ENCODE measurements around the gene EZH1. TPM values are rescaled to one million over a fixed set of nuclear protein-coding genes. Genes with fewer than 3 reads are reported as not detected.
"Not testable (repeated sequence)": the region's sequence is repeated elsewhere in the genome, so short reads cannot be mapped to it uniquely, and the experiment has no call there.

EZH1 gene
- total RNA-seq, 1 experiment from 2014 or later, result 31.7 TPM

DNA sequence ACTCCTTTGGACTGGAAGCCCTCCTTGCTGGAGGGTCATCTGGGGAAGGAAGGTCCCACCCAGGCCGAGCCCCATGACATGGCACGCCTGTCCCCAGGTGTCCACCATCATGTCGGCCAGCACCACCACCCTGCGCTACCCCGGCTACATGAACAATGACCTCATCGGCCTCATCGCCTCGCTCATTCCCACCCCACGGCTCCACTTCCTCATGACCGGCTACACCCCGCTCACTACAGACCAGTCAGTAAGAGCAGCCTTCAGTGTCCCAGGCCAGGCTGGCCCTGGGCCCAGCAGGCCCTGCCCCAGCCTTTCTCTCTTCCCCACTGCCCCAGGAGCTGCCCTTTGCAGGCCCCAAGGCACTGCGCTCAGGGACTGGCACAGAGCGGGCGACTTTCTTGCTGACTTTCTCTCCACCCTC lies 79.2 kb downstream of the EZH1 start:
- Mint-ChIP-seq H3K9me3 (ENCODE audit: unreplicated experiment) (no peaks in the 10 kb centered on the region), H3K36me3 (ENCODE audit: insufficient read depth, unreplicated experiment) (peaks cover 66% of the 10 kb centered on the region), H3K4me3 (ENCODE audit: unreplicated experiment) (no peak overlapping the region), H3K27me3 (ENCODE audit: insufficient read depth, unreplicated experiment) (no peaks in the 10 kb centered on the region), H3K27ac (ENCODE audit: low read depth, unreplicated experiment) (no peak overlapping the region), H3K4me1 (ENCODE audit: insufficient read depth, unreplicated experiment) (peaks cover 30% of the 10 kb centered on the region)
- no TSS peak for BruUV-seq (replicated peaks)
- TF ChIP-seq CTCF (IDR thresholded peaks at IDR 0.05; ENCODE audit: unreplicated experiment), result no peak
- intact Hi-C loops (cut with micrococcal nuclease), result no loop called here
- POLR2A ChIA-PET, result interaction anchor here (3.3 kb wide), 1 partner anchor 79 kb away, joined by 16 read pairs; no protein-coding TSS in a partner anchor
- CTCF ChIA-PET, result no interaction called here
- no peak for DNase-seq (ENCODE audit: unreplicated experiment)

DNA sequence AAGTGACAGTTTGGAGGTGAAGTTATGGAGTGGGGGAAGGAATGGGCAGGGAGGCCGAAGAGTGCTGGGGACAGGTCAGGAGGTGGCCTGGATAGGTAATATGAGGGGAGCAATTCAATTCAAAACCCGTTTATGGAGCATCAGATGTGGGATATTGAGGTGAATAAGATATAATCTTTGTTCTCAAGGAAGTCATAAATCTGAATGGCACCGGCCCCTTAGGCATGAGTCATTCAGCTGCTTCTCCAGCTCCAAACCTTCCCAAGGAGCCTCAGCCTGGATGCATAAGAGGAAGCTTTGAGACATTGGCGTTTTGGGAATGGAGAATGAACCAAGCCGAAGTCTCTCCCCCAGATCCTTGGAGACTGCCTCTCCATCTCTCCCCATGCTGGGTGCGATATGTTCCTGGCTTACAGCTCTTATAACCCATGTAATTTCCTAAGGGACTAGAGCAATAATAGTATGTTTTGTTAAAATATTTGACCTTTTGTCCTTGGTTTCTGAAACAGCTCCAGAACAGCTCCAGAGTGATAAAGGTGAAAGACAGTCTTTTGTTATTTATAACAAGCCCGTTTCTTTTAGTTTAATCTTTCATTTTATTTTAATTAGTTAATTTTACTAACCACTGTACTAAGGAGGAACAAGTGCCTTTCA lies 84.0 kb downstream of the EZH1 start:
- TF ChIP-seq CTCF (IDR thresholded peaks at IDR 0.05; ENCODE audit: unreplicated experiment), result no peak
- POLR2A ChIA-PET, result interaction anchor here (0.6 to 5.4 kb wide), 14 partner anchors 9 to 643 kb away, joined by 3 to 58 read pairs (median 4); partner anchors contain the start of genes BECN1, DNAJC7, PLEKHH3 and PSMC3IP
- no TSS peak for BruUV-seq (replicated peaks)

GRCh38 chr17:42659932-42660274 lies 84.9 kb downstream of the EZH1 start:
- H3K9me3 Mint-ChIP-seq (ENCODE audit: unreplicated experiment); intact Hi-C loops (cut with micrococcal nuclease); DNase-seq (ENCODE audit: unreplicated experiment); H3K27me3 Mint-ChIP-seq (ENCODE audit: insufficient read depth, unreplicated experiment): not testable (repeated sequence)
- Mint-ChIP-seq H3K4me3 (ENCODE audit: unreplicated experiment) (peak overlapping the region; percentile 88), H3K36me3 (ENCODE audit: insufficient read depth, unreplicated experiment) (peaks cover 35% of the 10 kb centered on the region), H3K4me1 (ENCODE audit: insufficient read depth, unreplicated experiment) (peaks cover 16% of the 10 kb centered on the region), H3K27ac (ENCODE audit: low read depth, unreplicated experiment) (peak overlapping the region; percentile 70)
- ChIA-PET POLR2A (interaction anchor here (0.7 to 5.4 kb wide), 9 partner anchors 8 to 51 kb away, joined by 3 to 58 read pairs (median 19); partner anchors contain the start of genes PLEKHH3, RETREG3 and TUBG1), CTCF (interaction anchor here (0.6 to 2.5 kb wide), 3 partner anchors 14 to 82 kb away, joined by 3 to 9 read pairs (median 3); partner anchors contain the start of gene PSMC3IP)
- BruUV-seq (replicated peaks), result TSS peak; percentile 34

More for the DNA sequence above, 84.0 kb downstream of the EZH1 start:
- H3K4me1 Mint-ChIP-seq (ENCODE audit: insufficient read depth, unreplicated experiment), result peaks cover 16% of the 10 kb centered on the region
- peak overlapping the region; percentile 41 for H3K27ac Mint-ChIP-seq (ENCODE audit: low read depth, unreplicated experiment)
- H3K9me3 Mint-ChIP-seq (ENCODE audit: unreplicated experiment), result no peaks in the 10 kb centered on the region
- H3K36me3 Mint-ChIP-seq (ENCODE audit: insufficient read depth, unreplicated experiment), result peaks cover 44% of the 10 kb centered on the region
- peak; percentile 81 for DNase-seq (ENCODE audit: unreplicated experiment)
- H3K27me3 Mint-ChIP-seq (ENCODE audit: insufficient read depth, unreplicated experiment), result no peaks in the 10 kb centered on the region
- H3K4me3 Mint-ChIP-seq (ENCODE audit: unreplicated experiment), result peak overlapping the region; percentile 88
- CTCF ChIA-PET, result interaction anchor here (0.7 to 2.5 kb wide), 4 partner anchors 14 to 83 kb away, joined by 4 to 9 read pairs (median 7); partner anchors contain the start of gene PSMC3IP
- intact Hi-C loops (cut with micrococcal nuclease), result no loop called here

DNA sequence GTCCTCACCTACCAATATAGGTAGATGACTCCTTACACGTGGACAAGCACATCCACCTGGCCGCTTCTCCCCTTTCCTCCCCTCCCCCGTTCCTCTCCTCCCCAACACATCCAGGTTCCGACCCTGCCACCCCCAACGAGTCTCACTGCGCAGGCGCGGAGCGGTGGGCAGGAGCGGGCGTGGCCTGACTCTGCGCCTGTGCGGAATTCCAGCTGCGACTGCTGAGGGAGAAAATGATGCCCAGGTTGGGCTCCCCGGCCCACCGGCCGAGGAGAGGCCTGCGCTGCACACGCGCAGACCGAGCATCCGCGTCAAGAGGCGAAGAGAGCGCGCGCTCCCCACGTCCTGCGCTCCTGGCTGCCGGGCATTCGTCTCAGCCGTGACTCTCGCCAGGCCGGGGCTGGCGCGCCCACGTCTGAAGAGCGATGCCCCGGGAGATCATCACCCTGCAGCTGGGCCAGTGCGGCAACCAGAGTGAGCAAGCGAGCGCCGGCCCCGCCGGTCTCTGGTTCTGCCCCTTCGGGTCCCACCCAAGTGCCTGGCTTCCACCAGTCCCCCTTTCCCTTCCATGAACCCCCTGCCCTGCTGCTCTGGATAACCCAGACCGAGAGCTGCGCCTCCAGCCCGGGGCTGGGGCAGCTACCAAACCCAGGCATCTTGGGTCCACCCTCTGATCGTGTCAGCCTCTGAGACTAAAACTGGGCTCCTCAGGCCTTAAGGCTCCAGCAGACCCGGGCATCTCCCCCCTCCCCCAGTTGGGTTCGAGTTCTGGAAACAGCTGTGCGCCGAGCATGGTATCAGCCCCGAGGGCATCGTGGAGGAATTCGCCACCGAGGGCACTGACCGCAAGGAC lies 85.5 kb downstream of the EZH1 start, which contains the start of gene TUBG2:
Gene TUBG2 (plus strand): TSS at position 206 of the 853 bp plus-strand sequence. CDS start 220 bp downstream, at position 426.
- no peaks in the 10 kb centered on the region for H3K9me3 Mint-ChIP-seq (ENCODE audit: unreplicated experiment)
- H3K4me1 Mint-ChIP-seq (ENCODE audit: insufficient read depth, unreplicated experiment), result peaks cover 16% of the 10 kb centered on the region
- TF ChIP-seq CTCF (IDR thresholded peaks at IDR 0.05; ENCODE audit: unreplicated experiment), result no peak
- peak; percentile 88 for DNase-seq (ENCODE audit: unreplicated experiment)
- ChIA-PET CTCF (interaction anchor here (0.6 to 2.5 kb wide), 5 partner anchors 15 to 81 kb away, joined by 3 to 9 read pairs (median 3); partner anchors contain the start of gene PSMC3IP), POLR2A (interaction anchor here (0.7 to 5.4 kb wide), 11 partner anchors 9 to 729 kb away, joined by 3 to 58 read pairs (median 9); partner anchors contain the start of genes NAGLU, PLEKHH3, RETREG3 and TUBG1)
- peaks cover 32% of the 10 kb centered on the region for H3K36me3 Mint-ChIP-seq (ENCODE audit: insufficient read depth, unreplicated experiment)
- intact Hi-C loops (cut with micrococcal nuclease), result no loop called here
- H3K27me3 Mint-ChIP-seq (ENCODE audit: insufficient read depth, unreplicated experiment), result no peaks in the 10 kb centered on the region
- peak within 1 kb of the TSS; percentile 70 for H3K27ac Mint-ChIP-seq (ENCODE audit: low read depth, unreplicated experiment)
- no TSS peak for BruUV-seq (replicated peaks)
- peak within 1 kb of the TSS; percentile 88 for H3K4me3 Mint-ChIP-seq (ENCODE audit: unreplicated experiment)

Measured in MCF 10A (cell line).